Measurements from ENCODE around the gene OPRD1.

Gene OPRD1

GRCh38 chr1:28860332-28861073 is 48.5 kb downstream of the OPRD1 start (continued):
- TF ChIP-seq ZBTB26 (tag by site-specific recombination; optimal IDR thresholded peaks at IDR 0.05), result no peak
- TF ChIP-seq ZNF785 (tag by site-specific recombination; IDR thresholded peaks at IDR 0.05), result no peak
- TF ChIP-seq ZNF600 (tag by site-specific recombination; IDR thresholded peaks at IDR 0.05), result peak; percentile 99
- peak; percentile 86 for TF ChIP-seq ZNF639 (tag by site-specific recombination; IDR thresholded peaks at IDR 0.05)
- TF ChIP-seq ZNF324 (tag by site-specific recombination; IDR thresholded peaks at IDR 0.05), result no peak
- TF ChIP-seq ZNF354C (tag by site-specific recombination; IDR thresholded peaks at IDR 0.05; ENCODE audit: borderline replicate concordance, low read depth), result no peak
- no peak for TF ChIP-seq ELK4 (IDR thresholded peaks at IDR 0.05; ENCODE audit: borderline replicate concordance, low read depth, low read length)
- TF ChIP-seq ZEB2 (tag by site-specific recombination; IDR thresholded peaks at IDR 0.05), result peak; percentile 56
- TF ChIP-seq ZNF175 (tag by site-specific recombination; IDR thresholded peaks at IDR 0.05), result no peak
- TF ChIP-seq ZNF157 (tag by site-specific recombination; IDR thresholded peaks at IDR 0.05), result no peak
- no peak for TF ChIP-seq TCF7L2 (IDR thresholded peaks at IDR 0.05; ENCODE audit: borderline replicate concordance, low read depth, low read length)
- TF ChIP-seq BCL11A (tag by site-specific recombination; IDR thresholded peaks at IDR 0.05; ENCODE audit: low read depth), result 0 out of 2 replicates have a peak, but pooled peaks have one; percentile 36
- no peak for TF ChIP-seq ZNF302 (tag by site-specific recombination; IDR thresholded peaks at IDR 0.05; ENCODE audit: low read depth)
- TF ChIP-seq PATZ1 (tag by site-specific recombination; IDR thresholded peaks at IDR 0.05), result peak; percentile 45; the same call in 1 of the 2 replicates
- TF ChIP-seq ZNF623 (tag by site-specific recombination; IDR thresholded peaks at IDR 0.05), result no peak
- TF ChIP-seq ZNF202 (tag by site-specific recombination; IDR thresholded peaks at IDR 0.05; ENCODE audit: borderline replicate concordance), result no peak
- peak; percentile 77 for TF ChIP-seq ZNF184 (tag by site-specific recombination; IDR thresholded peaks at IDR 0.05)
- no peak for TF ChIP-seq ZNF610 (tag by site-specific recombination; IDR thresholded peaks at IDR 0.05; ENCODE audit: borderline replicate concordance)
- TF ChIP-seq MYNN (tag by site-specific recombination; IDR thresholded peaks at IDR 0.05; ENCODE audit: borderline replicate concordance), result no peak
- no peak for TF ChIP-seq ZNF223 (tag by site-specific recombination; IDR thresholded peaks at IDR 0.05)
- peak; percentile 4; the same call in 1 of the 2 replicates for TF ChIP-seq ZSCAN23 (tag by site-specific recombination; IDR thresholded peaks at IDR 0.05)
- no peak for TF ChIP-seq ZNF37A (tag by site-specific recombination; IDR thresholded peaks at IDR 0.05)
- TF ChIP-seq ZNF404 (tag by site-specific recombination; IDR thresholded peaks at IDR 0.05), result no peak
- no peak for TF ChIP-seq ZNF133 (tag by site-specific recombination; IDR thresholded peaks at IDR 0.05)
- TF ChIP-seq ZNF146 (tag by site-specific recombination; IDR thresholded peaks at IDR 0.05), result 0 out of 2 replicates have a peak, but pooled peaks have one; percentile 24
- TF ChIP-seq KLF17 (tag by site-specific recombination; IDR thresholded peaks at IDR 0.05), result 0 out of 2 replicates have a peak, but pooled peaks have one; percentile 16
- peak; percentile 41; the same call in 1 of the 2 replicates for TF ChIP-seq ZNF692 (tag by site-specific recombination; IDR thresholded peaks at IDR 0.05)
- no peak for TF ChIP-seq ZNF561 (tag by site-specific recombination; IDR thresholded peaks at IDR 0.05; ENCODE audit: borderline replicate concordance)
- TF ChIP-seq ZNF211 (tag by site-specific recombination; IDR thresholded peaks at IDR 0.05; ENCODE audit: low read depth), result no peak
- peak; percentile 49; the same call in 1 of the 2 replicates for TF ChIP-seq ZNF18 (tag by site-specific recombination; IDR thresholded peaks at IDR 0.05)

Data from HEK293 (cell line).